ENCODE measurements around the gene TSPAN7. TPM values are rescaled to one million over a fixed set of nuclear protein-coding genes. Genes with fewer than 3 reads are reported as not detected.

TSPAN7 gene
- total RNA-seq, 2 experiments from 2014 or later, result not detected

DNA sequence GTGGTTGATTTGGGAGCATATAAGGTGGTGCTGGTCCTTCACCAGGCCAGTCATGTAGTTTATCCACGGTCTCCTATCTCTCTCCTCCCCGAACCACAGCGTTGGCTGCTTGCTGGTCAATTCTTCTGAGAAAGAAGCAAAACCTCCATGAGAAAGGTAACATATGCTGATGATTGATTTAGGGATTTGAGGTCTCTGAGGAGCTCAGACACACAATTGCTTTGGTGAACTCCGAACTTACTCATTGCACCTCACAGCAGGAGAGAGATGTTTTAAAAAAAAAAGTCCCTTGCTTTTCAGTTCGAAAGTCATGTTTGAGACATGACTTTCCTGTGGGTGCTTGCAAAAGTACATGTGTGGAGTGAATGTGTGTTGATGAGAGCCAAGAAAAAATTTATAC is 100.2 kb downstream of the TSPAN7 start:
- Mint-ChIP-seq H3K36me3 (no peaks in the 10 kb centered on the region), H3K9me3 (ENCODE audit: low read depth) (no peaks in the 10 kb centered on the region), H3K4me1 (peaks cover 18% of the 10 kb centered on the region), H3K4me3 (no peak overlapping the region), H3K27ac (no peak overlapping the region), H3K27me3 (no peaks in the 10 kb centered on the region)
- CTCF ChIA-PET, result no interaction called here
- no peak for DNase-seq
- ATAC-seq, result no peak

DNA sequence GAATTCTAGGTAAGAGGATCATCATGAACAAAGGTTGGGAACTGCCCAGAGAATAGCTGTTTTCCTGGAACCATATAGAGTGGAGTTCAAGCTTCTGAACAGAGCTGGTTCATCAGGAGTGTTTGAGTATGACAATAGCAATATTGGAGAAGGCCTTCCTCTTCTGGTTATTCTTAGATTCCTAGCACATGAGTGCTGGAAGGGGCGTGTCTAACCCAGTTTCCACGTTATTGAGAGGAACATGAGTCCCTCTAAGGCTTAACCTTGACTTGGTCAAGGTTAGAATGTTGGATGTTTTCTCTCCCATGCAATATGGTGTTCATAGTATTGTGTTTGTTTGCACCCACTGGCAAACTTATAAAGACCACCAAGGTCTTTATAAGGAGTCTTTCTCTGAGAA is 101.3 kb downstream of the TSPAN7 start:
- CTCF ChIA-PET, result no interaction called here
- no peaks in the 10 kb centered on the region for H3K27me3 Mint-ChIP-seq
- no peak for ATAC-seq

DNA sequence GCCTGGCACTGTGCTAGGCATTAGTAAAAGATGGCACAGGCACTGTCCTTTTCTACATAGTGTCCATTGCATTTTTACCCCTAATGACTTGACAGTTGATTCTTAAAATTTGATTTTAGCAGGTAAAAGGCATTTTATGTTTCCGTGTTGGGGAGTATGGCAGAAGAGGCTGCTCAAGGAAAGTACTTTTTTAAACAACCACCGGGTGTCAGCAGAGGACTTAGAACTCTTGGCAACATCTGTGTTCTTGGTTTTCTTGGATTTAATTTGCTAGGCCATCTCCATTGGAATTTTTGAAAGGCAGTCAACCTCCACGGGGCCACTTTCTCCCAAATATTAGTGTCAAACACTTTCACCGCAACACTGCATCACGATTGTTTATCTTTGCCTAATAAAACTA is 102.9 kb downstream of the TSPAN7 start:
- CTCF ChIA-PET, result no interaction called here

More for the DNA sequence above, 101.3 kb downstream of the TSPAN7 start:
- no peaks in the 10 kb centered on the region for H3K9me3 Mint-ChIP-seq (ENCODE audit: low read depth)
- DNase-seq, result no peak
- H3K4me1 Mint-ChIP-seq, result peaks cover 18% of the 10 kb centered on the region
- H3K36me3 Mint-ChIP-seq, result no peaks in the 10 kb centered on the region
- no peak overlapping the region for H3K27ac Mint-ChIP-seq
- H3K4me3 Mint-ChIP-seq, result no peak overlapping the region

DNA sequence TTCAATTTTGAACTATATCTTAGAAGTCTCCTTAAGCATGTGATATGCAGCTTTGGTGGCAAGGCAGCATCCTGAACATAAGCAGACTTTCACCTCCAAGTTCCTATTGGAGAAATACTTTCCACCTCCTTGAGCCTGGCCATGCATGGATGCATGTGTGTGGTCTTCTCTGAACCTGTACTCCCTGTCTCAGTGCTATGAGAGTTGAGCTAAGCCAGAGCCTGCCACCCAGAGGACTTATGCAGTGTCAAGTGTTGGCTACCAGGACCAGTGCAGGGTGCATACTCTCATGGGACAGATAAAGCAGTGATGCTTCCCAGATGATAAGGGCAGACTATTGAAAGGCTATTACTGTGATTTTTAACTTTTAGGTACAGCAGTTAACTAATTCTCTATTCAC is 105.6 kb downstream of the TSPAN7 start:
- Mint-ChIP-seq H3K36me3 (no peaks in the 10 kb centered on the region), H3K4me1 (peaks cover 6% of the 10 kb centered on the region), H3K4me3 (no peak overlapping the region), H3K27ac (no peak overlapping the region), H3K27me3 (no peaks in the 10 kb centered on the region), H3K9me3 (ENCODE audit: low read depth) (no peaks in the 10 kb centered on the region)
- CTCF ChIA-PET, result no interaction called here
- no peak for DNase-seq
- no peak for ATAC-seq

More for the DNA sequence above, 102.9 kb downstream of the TSPAN7 start:
- H3K4me3 Mint-ChIP-seq, result no peak overlapping the region
- peaks cover 16% of the 10 kb centered on the region for H3K4me1 Mint-ChIP-seq
- H3K27ac Mint-ChIP-seq, result no peak overlapping the region
- DNase-seq, result no peak
- H3K9me3 Mint-ChIP-seq (ENCODE audit: low read depth), result no peaks in the 10 kb centered on the region
- no peaks in the 10 kb centered on the region for H3K27me3 Mint-ChIP-seq
- no peak for ATAC-seq
- H3K36me3 Mint-ChIP-seq, result no peaks in the 10 kb centered on the region

DNA sequence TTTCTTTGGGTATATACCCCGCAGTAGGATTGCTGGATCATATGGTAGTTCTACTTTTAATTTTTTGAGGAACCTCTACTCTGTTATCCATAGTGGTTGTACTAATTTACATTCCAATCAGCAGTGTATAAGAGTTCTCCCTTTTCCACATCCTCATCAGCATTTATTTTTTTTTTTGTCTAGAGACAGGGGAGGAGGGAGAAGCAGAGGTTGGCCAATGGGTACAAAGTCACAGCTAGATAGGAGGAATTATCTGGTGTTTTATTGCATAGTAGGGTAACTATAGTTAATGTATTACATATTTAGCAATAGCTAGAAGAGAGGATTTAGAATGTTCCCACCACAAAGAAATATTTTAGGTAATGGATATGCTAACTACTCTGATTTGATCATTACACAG is 107.4 kb downstream of the TSPAN7 start:
- ATAC-seq (no peak), DNase-seq (no peak)
- no peaks in the 10 kb centered on the region for H3K9me3 Mint-ChIP-seq (ENCODE audit: low read depth)
- no peak overlapping the region for H3K4me3 Mint-ChIP-seq
- no peaks in the 10 kb centered on the region for H3K4me1 Mint-ChIP-seq
- H3K27me3 Mint-ChIP-seq, result no peaks in the 10 kb centered on the region
- CTCF ChIA-PET, result no interaction called here
- H3K36me3 Mint-ChIP-seq, result no peaks in the 10 kb centered on the region
- H3K27ac Mint-ChIP-seq, result no peak overlapping the region

DNA sequence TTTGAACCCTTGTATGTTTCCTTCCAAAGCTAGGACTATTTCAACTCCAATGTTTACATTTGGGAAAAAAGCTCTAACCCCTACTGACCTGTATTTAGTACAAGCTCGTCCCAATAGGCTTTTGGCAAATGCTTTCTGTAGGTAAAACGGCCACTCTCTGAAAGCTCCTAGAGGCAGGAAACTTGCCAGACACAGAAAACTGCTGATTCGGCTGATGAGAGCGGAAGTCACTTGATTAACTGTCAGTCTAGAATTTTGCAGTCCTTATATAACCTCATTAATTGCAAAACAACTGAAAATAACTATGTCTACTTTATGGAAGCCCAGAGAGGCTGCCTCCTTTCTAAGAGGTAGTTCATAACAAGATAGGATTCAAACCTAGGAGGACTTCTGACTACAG is 108.1 kb downstream of the TSPAN7 start:
- DNase-seq, result no peak
- H3K4me3 Mint-ChIP-seq, result no peak overlapping the region
- H3K27me3 Mint-ChIP-seq, result no peaks in the 10 kb centered on the region
- no peaks in the 10 kb centered on the region for H3K36me3 Mint-ChIP-seq
- H3K4me1 Mint-ChIP-seq, result no peaks in the 10 kb centered on the region
- no peaks in the 10 kb centered on the region for H3K9me3 Mint-ChIP-seq (ENCODE audit: low read depth)
- H3K27ac Mint-ChIP-seq, result no peak overlapping the region
- ATAC-seq, result no peak
- CTCF ChIA-PET, result no interaction called here

DNA sequence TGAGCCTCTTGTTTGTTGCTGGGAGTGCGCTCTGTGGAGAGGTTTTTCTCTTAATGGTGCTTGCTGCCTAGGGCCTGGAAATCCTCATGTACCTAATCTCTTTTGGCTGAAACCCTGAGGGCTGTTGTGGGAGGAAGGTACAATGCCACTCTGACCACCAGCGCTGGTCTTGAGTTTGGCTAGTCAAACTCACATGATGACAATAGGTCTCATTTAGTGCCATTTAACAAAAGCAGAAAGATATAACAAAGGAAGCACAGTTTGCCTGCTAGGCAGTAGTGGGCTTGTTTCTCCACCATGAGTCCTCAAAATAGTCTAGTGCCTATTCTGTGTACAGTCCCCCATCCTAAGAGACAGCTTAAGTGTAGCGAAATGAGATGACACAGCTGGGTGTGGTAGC is 111.3 kb downstream of the TSPAN7 start:
- DNase-seq (no peak), ATAC-seq (no peak)
- Mint-ChIP-seq H3K4me3 (no peak overlapping the region), H3K27me3 (peaks cover 10% of the 10 kb centered on the region), H3K27ac (no peak overlapping the region), H3K4me1 (peaks cover 3% of the 10 kb centered on the region), H3K9me3 (ENCODE audit: low read depth) (no peaks in the 10 kb centered on the region), H3K36me3 (no peaks in the 10 kb centered on the region)
- CTCF ChIA-PET, result no interaction called here

DNA sequence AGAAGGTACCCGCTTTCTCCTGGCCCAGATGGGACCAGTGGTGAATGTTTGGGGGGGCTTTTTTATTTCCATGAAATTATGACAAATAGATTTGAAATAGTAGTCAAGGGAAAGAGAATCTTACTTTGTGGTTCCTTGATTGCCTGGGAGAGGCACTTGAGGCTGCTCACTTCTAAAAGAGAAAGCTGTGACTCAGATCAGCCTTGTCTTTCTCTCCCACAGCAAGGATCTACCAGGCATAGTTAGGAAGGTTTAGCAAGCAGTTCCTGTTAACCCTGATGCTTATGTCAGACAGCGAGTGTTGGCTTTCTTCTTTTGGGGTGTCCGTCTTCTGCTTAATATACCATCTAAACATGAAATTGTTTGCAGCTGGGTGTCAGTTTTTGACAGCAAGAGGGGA is 114.5 kb downstream of the TSPAN7 start:
- H3K4me1 Mint-ChIP-seq, result peaks cover 3% of the 10 kb centered on the region
- H3K27ac Mint-ChIP-seq, result no peak overlapping the region
- DNase-seq (no peak), ATAC-seq (no peak)
- peaks cover 24% of the 10 kb centered on the region for H3K27me3 Mint-ChIP-seq
- no peaks in the 10 kb centered on the region for H3K36me3 Mint-ChIP-seq
- H3K4me3 Mint-ChIP-seq, result no peak overlapping the region
- H3K9me3 Mint-ChIP-seq (ENCODE audit: low read depth), result no peaks in the 10 kb centered on the region
- CTCF ChIA-PET, result no interaction called here

DNA sequence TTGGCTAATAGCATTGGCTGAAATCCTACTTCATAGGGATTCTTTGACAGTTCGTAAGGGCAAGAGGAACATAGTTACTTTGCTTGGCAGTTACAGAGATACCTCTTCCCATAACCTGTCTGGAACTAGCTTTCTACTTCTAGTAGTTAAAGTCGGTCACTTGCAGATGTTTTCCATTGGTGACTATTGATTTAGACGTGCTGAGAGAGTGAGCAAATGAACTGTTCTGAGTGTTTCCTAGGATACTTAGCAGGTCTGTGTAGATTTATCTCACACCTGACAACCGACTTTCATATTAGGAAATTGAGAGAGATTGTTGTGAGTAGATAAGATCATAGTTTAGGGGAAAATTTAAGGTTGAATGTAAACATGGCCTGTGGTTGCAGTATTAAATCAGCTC is 116.8 kb downstream of the TSPAN7 start:
- Mint-ChIP-seq H3K27me3 (peaks cover 24% of the 10 kb centered on the region), H3K9me3 (ENCODE audit: low read depth) (no peaks in the 10 kb centered on the region), H3K36me3 (no peaks in the 10 kb centered on the region), H3K4me3 (no peak overlapping the region), H3K4me1 (peaks cover 3% of the 10 kb centered on the region), H3K27ac (no peak overlapping the region)
- no peak for DNase-seq
- no peak for ATAC-seq
- CTCF ChIA-PET, result no interaction called here

DNA sequence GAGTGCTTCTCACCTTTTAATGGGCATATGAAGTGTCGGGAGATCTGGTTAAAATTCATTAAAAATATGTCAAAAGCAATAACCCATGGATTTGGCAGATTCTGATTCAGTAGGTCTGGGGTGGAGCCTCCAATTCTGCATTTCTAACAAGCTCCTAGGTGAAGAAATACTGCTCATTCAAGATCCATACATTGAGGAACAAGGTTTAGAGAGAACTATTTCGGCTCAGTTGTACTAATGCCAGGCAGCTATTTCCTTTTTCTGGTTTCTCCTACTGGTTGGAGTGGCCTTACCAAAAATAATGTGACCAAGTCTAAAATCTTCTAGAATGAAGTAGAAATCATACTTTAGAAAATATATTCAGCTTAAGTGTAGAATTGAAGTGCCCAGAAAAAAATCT is 117.5 kb downstream of the TSPAN7 start:
- Mint-ChIP-seq H3K27ac (no peak overlapping the region), H3K4me1 (peaks cover 3% of the 10 kb centered on the region), H3K9me3 (ENCODE audit: low read depth) (no peaks in the 10 kb centered on the region), H3K36me3 (no peaks in the 10 kb centered on the region), H3K4me3 (no peak overlapping the region), H3K27me3 (peaks cover 24% of the 10 kb centered on the region)
- CTCF ChIA-PET, result no interaction called here
- DNase-seq (no peak), ATAC-seq (no peak)

DNA sequence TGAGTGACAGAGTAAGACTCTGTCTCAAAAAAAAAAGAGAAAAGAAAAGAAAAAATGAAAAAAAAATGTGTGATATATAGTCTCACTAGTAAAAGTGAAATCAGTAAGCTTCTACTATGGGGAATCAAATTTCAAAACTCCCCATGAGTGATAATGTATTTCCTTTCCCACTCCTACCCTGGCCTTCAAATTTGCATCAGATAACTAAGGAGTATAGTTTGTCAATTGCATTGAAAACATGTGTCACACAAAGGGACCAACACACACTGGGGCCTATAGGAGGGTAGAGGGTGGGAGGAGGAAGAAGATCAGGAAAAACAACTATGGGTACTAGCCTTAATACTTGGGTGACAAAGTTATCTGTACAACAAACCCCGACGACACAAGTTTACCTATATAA is 118.4 kb downstream of the TSPAN7 start:
- CTCF ChIA-PET, result no interaction called here
- Mint-ChIP-seq H3K27me3 (peaks cover 24% of the 10 kb centered on the region), H3K4me3 (no peak overlapping the region), H3K27ac (no peak overlapping the region), H3K9me3 (ENCODE audit: low read depth) (no peaks in the 10 kb centered on the region), H3K36me3 (no peaks in the 10 kb centered on the region), H3K4me1 (peaks cover 3% of the 10 kb centered on the region)
- DNase-seq, result no peak
- no peak for ATAC-seq

DNA sequence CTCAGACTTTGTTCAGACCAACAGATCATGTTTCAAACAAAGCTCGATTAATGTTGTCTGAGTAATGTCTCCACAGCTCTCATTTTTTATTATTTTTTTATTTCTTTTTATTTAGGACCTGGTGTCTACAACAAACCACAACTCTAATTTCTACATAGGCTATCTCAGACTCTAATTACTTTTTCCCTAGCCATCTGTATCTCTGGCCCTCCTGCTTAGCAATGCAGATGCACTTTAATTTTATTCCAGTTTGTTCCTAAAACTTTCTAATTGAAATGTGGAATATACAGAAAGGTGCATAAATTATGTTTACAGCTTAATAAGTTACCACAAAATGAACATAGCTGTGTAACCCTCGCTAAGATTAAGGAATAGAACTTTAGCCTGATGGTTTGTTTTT is 120.8 kb downstream of the TSPAN7 start:
- H3K4me3 Mint-ChIP-seq, result no peak overlapping the region
- H3K27me3 Mint-ChIP-seq, result peaks cover 20% of the 10 kb centered on the region
- H3K27ac Mint-ChIP-seq, result no peak overlapping the region
- H3K36me3 Mint-ChIP-seq, result no peaks in the 10 kb centered on the region
- DNase-seq (no peak), ATAC-seq (no peak)
- CTCF ChIA-PET, result no interaction called here
- no peaks in the 10 kb centered on the region for H3K9me3 Mint-ChIP-seq (ENCODE audit: low read depth)
- H3K4me1 Mint-ChIP-seq, result no peaks in the 10 kb centered on the region

DNA sequence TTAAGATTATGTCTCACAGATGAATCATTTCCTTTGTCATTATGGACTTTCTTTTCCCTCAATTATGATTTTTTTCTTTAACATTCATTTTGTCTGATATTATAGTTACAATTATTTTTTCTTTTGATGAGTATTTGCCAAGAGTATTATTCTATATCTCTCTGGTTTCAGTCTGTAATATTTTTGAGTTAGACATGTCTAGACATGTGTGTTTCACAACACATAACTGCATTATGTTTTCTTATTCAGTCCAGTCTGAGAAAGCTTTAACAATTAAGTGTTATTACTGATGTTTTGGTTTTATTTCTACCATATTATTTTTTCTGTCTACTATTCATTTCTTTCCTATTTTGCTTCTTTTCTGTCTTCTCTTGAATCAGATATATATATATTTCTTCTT is 131.6 kb downstream of the TSPAN7 start:
- H3K4me1 Mint-ChIP-seq, result no peaks in the 10 kb centered on the region
- H3K27ac Mint-ChIP-seq, result no peak overlapping the region
- H3K4me3 Mint-ChIP-seq, result no peak overlapping the region
- H3K27me3 Mint-ChIP-seq, result no peaks in the 10 kb centered on the region
- H3K36me3 Mint-ChIP-seq, result peaks cover 2% of the 10 kb centered on the region
- H3K9me3 Mint-ChIP-seq (ENCODE audit: low read depth), result no peaks in the 10 kb centered on the region
- DNase-seq (no peak), ATAC-seq (no peak)
- CTCF ChIA-PET, result no interaction called here

DNA sequence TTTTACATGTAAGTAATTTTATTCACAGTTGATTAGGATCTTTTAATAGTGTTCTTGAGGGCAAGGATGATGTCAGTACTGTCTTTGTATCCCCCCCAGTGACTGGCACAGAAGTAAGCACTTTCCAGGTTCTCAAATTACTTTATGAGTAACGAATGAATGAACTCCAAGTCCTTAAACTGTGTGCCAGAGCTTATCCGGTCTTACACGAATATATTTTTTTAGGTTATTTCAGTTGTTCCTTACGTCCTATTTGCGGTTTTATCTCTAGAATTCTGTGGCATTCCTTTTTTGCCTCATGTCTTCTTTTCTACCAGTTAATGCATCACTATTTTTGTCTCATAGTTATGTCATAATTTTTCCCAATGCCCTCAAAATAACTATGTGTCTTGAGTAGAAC is 133.1 kb downstream of the TSPAN7 start:
- H3K27me3 Mint-ChIP-seq, result no peaks in the 10 kb centered on the region
- H3K4me1 Mint-ChIP-seq, result no peaks in the 10 kb centered on the region
- no peak overlapping the region for H3K27ac Mint-ChIP-seq
- no peaks in the 10 kb centered on the region for H3K9me3 Mint-ChIP-seq (ENCODE audit: low read depth)
- CTCF ChIA-PET, result no interaction called here
- ATAC-seq (no peak), DNase-seq (no peak)
- H3K36me3 Mint-ChIP-seq, result peaks cover 2% of the 10 kb centered on the region
- H3K4me3 Mint-ChIP-seq, result no peak overlapping the region

DNA sequence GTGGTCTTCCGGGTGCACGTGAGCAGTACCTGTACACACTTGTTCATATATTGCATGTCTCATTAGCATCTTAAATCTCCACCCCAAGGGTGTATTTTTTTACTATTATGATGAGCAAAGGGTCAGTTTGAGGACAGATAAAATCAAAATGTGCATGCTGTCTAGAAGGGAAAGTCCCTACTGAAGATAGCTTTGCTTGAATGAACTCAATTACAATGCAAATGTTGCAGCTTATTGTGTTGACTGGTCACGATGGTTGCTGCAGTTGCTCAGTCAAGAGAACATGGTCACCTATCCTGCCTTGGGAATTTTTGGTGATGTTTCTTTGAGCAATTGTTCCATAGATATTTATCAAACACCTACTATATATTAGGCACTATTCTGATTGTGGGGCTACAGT is 136.1 kb downstream of the TSPAN7 start:
- CTCF ChIA-PET, result no interaction called here
- ATAC-seq (no peak), DNase-seq (no peak)
- H3K27ac Mint-ChIP-seq, result no peak overlapping the region
- H3K36me3 Mint-ChIP-seq, result peaks cover 2% of the 10 kb centered on the region
- no peaks in the 10 kb centered on the region for H3K9me3 Mint-ChIP-seq (ENCODE audit: low read depth)
- no peaks in the 10 kb centered on the region for H3K27me3 Mint-ChIP-seq
- H3K4me1 Mint-ChIP-seq, result peaks cover 9% of the 10 kb centered on the region
- H3K4me3 Mint-ChIP-seq, result no peak overlapping the region

Data from activated CD8-positive, alpha-beta memory T cell treated with anti-CD3 and anti-CD28 coated beads, Interleukin-2, amount 10 ng/mL, durations not matched to agents 7 days and 5 days (primary cell).